HCEC 1CT (cell line): ENCODE measurements around the gene C10orf90.

ENCODE experiments used
- DNase-seq: peaks from one replicate; pipeline ENCODE4 v3.0.0-alpha.2; 2017

Gene C10orf90

DNA sequence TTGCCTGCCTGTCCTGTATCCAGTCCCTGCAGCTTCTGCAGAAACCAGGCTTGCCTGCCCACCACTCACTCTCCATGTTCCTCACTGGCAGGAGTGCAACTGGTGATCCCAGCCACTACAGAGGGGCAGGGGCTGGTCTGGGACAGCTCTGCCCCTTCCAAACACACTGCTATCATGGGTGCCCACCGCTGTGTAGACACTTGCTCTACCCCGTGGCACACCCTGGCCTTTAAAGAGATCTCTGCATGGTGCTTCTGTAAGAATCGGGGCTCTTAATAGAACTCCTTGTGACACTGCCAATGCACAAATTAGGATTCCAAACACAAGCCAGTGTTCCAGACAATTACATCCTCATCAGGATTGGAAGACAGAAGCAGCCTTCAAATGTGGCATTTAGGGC lies 41.7 kb downstream of the C10orf90 start:
- no peak for DNase-seq

GRCh38 chr10:126621846-126622245 lies 48.6 kb downstream of the C10orf90 start:
- no peak for DNase-seq

DNA sequence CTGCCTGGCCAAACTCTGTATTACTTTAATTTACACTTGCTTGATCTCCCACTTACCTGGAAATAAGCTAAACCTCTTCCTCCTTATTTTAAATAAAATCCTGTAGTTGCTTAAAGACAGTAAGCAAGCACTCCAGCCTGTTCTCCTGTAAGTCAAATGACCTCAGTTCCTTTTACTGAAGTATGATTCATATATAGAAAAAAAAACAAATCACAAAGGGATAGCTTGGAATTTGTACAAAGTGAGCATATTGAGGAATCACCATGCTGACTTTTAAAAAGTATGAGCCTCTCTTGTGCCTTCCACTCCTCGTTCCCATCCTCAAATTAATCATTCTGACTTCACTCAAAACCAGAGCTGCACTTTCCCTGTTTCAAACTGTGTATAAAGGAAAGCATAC lies 52.0 kb downstream of the C10orf90 start:
- DNase-seq = peak; percentile 22

DNA sequence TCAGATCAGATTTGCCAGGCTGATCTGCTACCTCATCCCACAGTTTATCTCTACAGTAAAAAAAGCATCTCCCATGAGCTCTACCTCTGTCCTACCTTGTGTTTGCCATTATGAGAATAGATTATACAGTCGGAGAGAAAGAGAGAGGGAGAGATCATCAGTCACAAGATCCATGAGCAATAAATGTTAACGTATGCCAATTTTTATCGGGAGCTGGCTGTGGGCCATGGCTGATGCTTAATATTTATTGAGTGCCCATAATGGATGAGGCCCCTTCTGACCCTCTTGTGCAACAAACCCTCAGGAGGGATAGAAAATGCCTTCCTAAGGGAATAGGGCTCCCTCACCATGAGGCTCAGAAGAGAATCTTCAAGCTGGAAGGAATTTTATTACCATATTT lies 52.8 kb downstream of the C10orf90 start:
- no peak for DNase-seq

DNA sequence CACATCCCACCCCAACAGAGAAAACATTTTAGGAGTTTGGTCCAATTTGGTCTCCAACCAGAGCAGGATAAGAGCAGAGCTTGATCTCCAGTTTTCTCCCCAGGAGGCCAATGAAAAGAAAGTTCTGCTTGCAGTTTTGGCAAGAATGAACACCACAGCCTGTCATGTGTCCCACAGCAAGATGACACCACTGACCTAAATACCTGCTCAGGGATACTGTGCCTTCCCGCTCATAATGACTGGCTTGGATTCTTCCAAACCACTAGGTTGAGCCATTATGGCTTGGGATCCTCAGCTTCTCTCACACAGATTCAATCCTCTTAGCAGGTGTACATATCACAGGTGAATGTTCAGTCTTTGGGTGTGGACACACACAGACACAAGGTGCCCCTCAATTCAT lies 53.3 kb downstream of the C10orf90 start:
- no peak for DNase-seq

DNA sequence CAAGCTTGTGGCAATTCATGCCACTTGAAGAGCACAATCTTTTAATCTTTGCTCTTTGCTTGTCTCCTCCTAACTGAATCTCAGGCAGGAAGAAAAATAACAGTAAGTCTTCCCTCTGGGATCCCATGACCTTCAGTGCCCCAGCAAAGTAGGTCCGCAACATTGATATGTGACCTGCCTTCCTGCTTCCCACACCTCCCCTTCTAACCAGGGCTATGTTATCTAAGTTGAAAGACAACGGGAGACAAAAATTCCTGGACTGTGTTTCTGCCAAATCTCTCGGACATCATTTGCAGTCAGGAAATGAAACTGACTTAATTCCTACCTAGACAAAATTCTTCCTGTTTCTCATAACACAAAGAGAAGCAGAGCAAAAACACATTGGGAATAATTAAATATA lies 53.8 kb downstream of the C10orf90 start:
- DNase-seq = no peak

DNA sequence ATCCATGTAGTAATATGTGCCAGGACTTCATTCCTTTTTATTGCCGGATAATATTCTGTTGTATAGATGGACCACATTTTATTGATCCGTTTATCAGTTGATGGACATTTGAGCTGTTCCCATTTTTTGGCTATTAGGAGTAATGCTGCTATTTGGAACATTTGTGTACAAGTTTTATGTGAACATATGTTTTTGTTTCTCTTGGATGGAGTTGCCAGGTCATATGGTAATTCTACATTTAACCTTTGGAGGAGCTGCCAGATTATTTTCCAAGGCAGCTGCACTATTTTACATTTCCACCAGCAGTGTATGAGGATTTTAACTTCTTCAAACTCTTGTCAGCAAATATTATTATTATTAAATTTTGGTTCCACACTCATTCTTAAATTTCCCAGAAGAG lies 59.2 kb downstream of the C10orf90 start:
- no peak for DNase-seq

DNA sequence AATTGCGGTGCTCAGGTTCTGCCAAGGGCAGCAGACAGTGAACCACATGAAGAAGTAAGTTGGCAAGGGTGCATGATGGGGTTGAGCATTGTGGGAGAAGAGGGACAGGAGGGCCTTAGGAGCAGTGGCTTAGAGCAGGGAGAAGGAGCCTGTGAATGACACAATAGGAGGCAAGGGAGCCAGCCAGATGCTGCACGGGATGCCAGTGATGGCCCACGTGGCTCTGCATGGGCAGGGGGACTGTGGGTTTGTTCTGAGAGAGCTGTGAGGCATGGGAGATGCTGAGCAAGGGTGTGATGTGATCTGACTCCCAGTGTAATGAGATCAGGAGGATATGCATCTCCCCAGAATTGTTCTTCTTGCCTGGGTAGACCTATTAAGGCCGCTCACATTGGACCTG lies 60.9 kb downstream of the C10orf90 start:
- no peak for DNase-seq

DNA sequence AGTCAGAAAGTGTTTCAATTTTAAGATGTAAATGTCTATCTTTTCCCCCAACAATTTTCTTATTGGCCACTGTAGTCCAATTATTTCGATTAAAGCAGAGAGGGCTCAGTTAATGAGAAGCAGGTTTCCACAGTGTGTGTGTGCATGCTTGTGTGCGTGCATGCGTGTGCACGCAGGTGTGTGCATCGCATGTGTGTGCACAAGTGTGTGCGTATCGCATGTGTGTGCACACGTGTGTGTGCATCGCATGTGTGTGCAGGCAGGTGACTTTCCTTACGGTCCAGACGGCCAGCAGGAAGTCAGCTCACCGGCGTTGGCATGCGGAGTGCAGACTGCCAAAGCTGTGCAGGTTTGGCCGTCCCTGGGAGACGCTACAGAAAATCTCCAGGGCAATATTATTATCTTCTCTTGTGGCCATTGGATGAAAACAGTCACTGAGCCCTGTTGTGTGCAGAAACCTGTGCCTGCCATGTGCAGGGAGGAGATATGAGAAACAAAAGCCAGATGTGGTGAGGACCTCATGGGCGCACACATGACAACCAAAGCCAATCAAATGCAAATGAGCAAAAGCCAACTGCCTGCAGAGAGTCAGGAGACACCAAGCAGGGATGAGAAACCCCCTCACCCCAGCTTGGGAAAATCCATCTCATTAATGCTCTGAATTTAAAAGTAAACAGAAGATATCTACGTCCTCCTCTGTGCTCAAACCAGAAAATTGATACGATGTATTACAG lies 70.4 kb downstream of the C10orf90 start:
- DNase-seq = no peak

GRCh38 chr10:126598009-126598408 lies 72.5 kb downstream of the C10orf90 start:
- DNase-seq = peak; percentile 48

DNA sequence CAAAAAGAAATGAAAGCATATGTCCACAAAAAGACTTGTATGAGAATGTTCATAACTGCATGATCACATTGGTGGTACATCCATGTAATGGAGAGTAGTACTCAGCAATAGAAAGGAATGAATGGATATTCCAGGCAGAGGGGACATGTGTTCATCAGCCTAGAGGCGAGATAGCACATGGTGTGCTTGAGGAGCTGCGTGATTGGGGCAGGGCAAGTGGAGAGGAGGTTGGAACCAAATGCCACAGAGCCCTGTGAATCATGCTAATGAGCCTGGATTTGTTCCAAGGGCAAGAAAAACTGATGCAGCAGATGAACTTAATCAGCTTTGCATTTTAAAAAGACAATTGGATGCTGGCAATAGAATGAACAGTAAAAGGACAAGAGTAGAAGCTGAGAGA lies 73.3 kb downstream of the C10orf90 start:
- no peak for DNase-seq

DNA sequence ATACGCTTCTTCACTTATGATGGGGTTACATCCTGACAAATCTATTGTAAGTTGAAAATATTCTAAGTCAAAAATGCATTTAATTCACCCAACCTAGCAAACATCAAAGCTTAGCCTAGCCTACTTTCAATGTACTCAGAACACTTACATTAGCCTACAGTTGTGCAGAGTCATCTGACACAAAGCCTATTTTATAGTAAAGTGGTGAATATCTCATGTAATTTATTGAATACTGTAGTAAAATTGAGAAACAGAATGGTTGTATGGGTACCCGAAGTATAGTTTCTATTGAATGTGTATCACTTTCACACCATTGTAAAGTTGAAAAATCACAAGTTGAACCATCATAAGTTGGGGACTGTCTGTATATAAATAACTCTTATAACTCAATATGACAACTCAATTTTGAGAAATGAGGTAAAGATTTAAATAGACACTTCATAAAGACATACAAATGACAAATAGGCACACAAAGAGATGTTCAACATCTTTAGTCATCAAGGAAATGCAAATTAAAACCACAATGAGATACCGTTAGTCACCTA lies 73.9 kb downstream of the C10orf90 start:
- DNase-seq = no peak

DNA sequence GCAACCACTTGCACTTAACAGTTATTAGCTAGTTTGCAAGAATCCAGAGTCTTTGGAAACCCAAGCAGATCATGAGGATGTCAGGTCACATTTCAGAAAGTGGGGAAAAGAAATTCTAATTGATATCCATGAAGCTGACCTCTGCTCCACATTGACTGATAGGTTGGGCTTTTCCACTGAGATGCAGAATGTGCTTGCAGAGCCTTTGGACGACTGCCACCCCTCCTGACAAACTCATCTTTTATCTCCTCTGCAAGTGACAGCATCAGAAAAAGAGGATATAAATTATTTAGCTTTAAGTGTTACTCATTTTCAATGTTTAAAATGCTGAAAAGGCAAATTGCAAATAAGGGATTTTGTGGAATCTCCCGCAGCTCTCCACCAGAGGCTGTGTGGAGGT lies 75.3 kb downstream of the C10orf90 start:
- DNase-seq = no peak

GRCh38 chr10:126593968-126594701 lies 76.4 kb downstream of the C10orf90 start:
- DNase-seq = no peak

DNA sequence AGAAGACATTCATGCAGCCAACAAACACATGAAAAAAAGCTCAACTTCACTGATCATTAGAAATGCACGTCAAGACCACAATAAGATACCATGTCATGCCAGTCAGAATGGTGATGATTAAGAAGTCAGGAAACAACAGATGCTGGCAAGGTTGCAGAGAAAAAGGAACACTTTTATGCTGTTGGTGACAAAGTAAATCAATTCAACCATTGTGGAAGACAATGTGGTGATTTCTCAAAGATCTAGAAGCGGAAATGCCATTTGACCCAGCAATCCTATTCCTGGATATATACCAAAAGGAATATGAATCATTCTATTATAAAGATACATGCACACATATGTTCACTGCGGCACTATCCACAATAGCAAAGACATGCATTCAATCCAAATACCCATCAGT lies 77.6 kb downstream of the C10orf90 start:
- DNase-seq = no peak

DNA sequence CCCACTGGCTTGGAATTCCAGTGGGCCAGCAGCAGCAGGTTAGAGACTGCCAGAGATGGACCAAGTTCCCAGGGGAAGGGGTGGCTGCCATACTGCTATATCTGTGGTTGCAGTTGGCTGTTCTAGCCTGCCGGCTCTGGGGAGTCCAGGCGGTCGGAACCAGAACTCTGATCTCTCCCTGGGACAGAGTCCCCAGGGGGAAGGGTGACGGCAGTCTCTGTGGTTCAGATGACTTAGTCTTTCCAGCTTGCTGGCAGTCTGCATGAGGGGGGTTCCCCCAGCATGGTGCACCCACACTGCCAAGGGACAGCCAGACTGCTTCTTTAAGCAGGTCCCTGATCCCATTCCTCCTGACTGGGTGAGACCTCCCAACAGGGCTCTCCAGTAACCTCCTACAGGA lies 82.5 kb downstream of the C10orf90 start:
- no peak for DNase-seq

GRCh38 chr10:126586878-126587277 lies 83.6 kb downstream of the C10orf90 start:
- no peak for DNase-seq

- no peak for DNase-seq
Measured at GRCh38 chr10:126586128-126586527, 84.4 kb downstream of the C10orf90 start.

- no peak for DNase-seq
Measured at GRCh38 chr10:126585249-126586017, 85.1 kb downstream of the C10orf90 start.

DNA sequence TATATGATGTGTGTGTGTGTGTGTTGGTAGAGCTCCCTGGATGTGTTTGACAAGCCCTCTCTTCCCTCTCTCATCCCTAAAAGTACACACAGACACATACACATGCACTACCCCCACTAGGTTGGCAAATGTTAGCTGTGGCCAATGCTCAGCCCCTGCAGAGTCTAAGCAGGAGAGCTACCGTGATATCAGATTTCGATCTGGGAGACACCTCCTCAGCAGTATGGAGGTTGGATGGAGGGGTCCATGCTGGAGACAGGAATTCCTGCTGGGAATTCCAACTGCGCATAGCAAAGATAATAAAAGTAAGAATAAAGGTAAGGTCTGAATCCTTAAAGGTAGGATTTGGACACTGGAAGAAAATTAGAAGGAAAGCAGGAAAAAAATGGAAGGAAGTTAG lies 85.7 kb downstream of the C10orf90 start:
- no peak for DNase-seq

GRCh38 chr10:126583552-126584200 lies 86.8 kb downstream of the C10orf90 start:
- DNase-seq = no peak

GRCh38 chr10:126581648-126582046 lies 88.8 kb downstream of the C10orf90 start:
- DNase-seq = no peak
